Adipocyte (in vitro differentiated cells): ENCODE measurements around the gene IPO4.

ENCODE experiments used
- DNase-seq: peaks from one replicate; pipeline ENCODE4 v3.0.0-alpha.2; 2015; ENCODE audit warnings: low read depth
- H3K27me3 ChIP-seq: replicated peaks from 2 replicates; pipeline ENCODE4 v1.7.0; 2013; ENCODE audit warnings: mild to moderate bottlenecking, low read length, moderate library complexity; ENCODE audit not compliant: control insufficient read depth, insufficient read depth
- H3K36me3 ChIP-seq: 2 replicates; pipeline ENCODE4 v1.7.0; 2013; ENCODE audit warnings: low read length, mild to moderate bottlenecking, moderate library complexity; ENCODE audit not compliant: control insufficient read depth, insufficient read depth, severe bottlenecking
- H3K4me1 ChIP-seq: 2 replicates; pipeline ENCODE4 v1.7.0; 2013; ENCODE audit warnings: mild to moderate bottlenecking, low read length, moderate library complexity; ENCODE audit not compliant: control insufficient read depth, insufficient read depth
- H3K4me3 ChIP-seq: 2 replicates; pipeline ENCODE4 v1.7.0; 2013; ENCODE audit warnings: mild to moderate bottlenecking, low read length, moderate library complexity
- H3K9ac ChIP-seq: 2 replicates; pipeline ENCODE4 v1.7.0; 2013; ENCODE audit warnings: mild to moderate bottlenecking, low read length, moderate library complexity
- H3K9me3 ChIP-seq: 2 replicates; pipeline ENCODE4 v1.7.0; 2013; ENCODE audit warnings: mild to moderate bottlenecking, low read length, moderate library complexity; ENCODE audit not compliant: control insufficient read depth

Gene IPO4

GRCh38 chr14:24187539-24187915 lies 1.1 kb downstream of the IPO4 start:
- DNase-seq: no peak
- Histone ChIP-seq H3K9ac (peak overlapping the region; percentile 92), H3K36me3 (peaks cover 57% of the 10 kb centered on the region), H3K9me3 (no peaks in the 10 kb centered on the region), H3K4me3 (peak overlapping the region; percentile 91), H3K27me3 (no peaks in the 10 kb centered on the region), H3K4me1 (peaks cover 20% of the 10 kb centered on the region)

- peaks cover 57% of the 10 kb centered on the region for H3K36me3 ChIP-seq
- no peaks in the 10 kb centered on the region for H3K27me3 ChIP-seq
- DNase-seq: no peak
- peaks cover 20% of the 10 kb centered on the region for H3K4me1 ChIP-seq
- H3K9ac ChIP-seq: peak overlapping the region; percentile 92
- peak overlapping the region; percentile 91 for H3K4me3 ChIP-seq
- no peaks in the 10 kb centered on the region for H3K9me3 ChIP-seq
These were observed 1.6 kb downstream of the IPO4 start for GRCh38 chr14:24186831-24187538.

GRCh38 chr14:24185741-24186140 lies 2.9 kb downstream of the IPO4 start:
- no peak overlapping the region for H3K4me3 ChIP-seq
- H3K9me3 ChIP-seq: no peaks in the 10 kb centered on the region
- no peak overlapping the region for H3K9ac ChIP-seq
- DNase-seq: no peak
- peaks cover 20% of the 10 kb centered on the region for H3K4me1 ChIP-seq
- H3K36me3 ChIP-seq: peaks cover 66% of the 10 kb centered on the region
- no peaks in the 10 kb centered on the region for H3K27me3 ChIP-seq

DNA sequence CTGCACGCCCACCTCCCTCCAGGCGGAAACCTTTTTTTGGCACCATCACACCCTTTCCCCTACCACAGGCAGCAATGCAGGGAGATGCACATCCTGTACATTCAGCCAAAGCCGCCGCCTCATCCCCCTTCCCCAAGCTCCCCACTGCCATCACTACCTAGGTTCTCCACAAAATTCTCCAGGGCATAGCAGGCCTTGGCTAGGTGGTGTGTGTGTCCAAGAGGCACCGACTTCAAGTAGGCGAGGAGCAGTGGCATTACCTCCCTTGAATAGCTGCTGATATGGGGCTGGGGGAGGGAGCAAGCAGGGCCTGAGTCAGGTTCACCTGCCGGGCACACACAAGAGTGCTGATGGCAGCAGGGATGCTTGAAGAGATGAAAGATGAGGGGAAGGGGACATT lies 3.6 kb downstream of the IPO4 start:
- H3K4me1 ChIP-seq: peaks cover 27% of the 10 kb centered on the region
- DNase-seq: no peak
- no peaks in the 10 kb centered on the region for H3K9me3 ChIP-seq
- peaks cover 71% of the 10 kb centered on the region for H3K36me3 ChIP-seq
- no peak overlapping the region for H3K9ac ChIP-seq
- no peak overlapping the region for H3K4me3 ChIP-seq
- H3K27me3 ChIP-seq: no peaks in the 10 kb centered on the region

DNA sequence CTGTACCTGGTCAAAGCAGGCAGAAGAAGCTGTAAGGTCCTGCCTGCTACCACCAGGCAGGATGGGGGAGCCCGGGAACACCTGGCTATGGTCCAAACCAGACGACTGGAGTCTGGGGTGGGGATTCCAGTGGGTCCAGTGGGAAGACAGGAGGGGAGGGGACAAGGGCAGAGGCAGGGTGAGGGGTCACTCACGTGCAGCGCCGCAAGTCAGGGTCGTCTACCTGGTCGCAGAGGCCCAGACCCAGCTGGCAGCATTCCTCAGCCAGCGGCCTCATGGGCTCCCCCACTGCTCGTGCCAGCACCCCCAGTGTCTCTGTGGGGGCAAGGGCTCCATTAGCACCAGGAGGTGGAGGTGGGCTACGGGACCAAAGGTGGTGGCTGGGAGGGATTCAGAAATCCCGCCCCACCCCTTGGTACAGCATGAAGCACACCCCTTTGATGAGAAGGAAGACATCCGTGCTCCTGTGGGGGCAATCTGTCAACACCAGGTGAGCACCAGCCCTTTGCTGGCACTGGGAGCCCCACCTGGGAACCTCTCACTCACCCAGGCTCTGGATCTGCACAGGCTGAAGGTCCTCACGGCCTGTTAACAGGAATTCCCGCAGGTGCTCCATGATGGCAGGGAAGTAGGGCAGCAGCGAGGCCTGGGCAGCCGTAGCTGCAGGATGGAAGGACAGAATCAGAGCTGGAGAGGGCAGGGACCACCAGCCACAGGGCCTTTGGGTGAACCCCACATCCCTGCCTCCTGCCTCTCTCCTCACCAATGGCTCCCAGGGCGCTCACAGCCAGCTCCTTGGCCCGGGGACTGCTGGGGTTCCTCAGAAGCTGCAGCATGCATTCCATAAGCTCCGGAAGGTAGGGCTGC lies 4.3 kb downstream of the IPO4 start:
- peaks cover 32% of the 10 kb centered on the region for H3K4me1 ChIP-seq
- H3K4me3 ChIP-seq: no peak overlapping the region
- no peak for DNase-seq
- no peak overlapping the region for H3K9ac ChIP-seq
- H3K36me3 ChIP-seq: peaks cover 76% of the 10 kb centered on the region
- H3K27me3 ChIP-seq: no peaks in the 10 kb centered on the region
- H3K9me3 ChIP-seq: no peaks in the 10 kb centered on the region

DNA sequence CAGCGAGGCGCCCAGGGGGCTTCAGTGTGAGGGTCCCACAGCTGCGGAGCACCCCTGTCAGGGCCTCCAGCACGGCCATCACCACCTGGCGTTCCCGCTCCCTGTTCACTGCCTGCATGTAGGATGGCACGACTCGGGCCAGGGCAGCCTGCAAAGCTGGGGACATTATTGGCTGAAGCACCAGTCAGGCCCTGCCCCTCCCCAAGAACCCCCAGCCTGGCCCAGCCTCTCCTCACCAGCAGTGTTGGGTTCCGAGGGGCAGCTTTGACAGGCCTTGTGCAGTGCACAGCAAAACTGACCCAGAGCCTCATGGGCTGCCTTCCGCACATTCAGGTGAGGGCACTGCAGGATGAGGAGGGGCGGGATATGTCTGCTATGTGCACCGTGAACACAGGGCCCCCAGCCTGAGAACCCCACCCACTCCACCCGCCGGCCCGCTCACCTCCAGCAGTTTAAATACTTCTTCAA lies 5.6 kb downstream of the IPO4 start:
- Histone ChIP-seq H3K4me1 (peaks cover 28% of the 10 kb centered on the region), H3K27me3 (no peaks in the 10 kb centered on the region), H3K9me3 (no peaks in the 10 kb centered on the region), H3K36me3 (peaks cover 85% of the 10 kb centered on the region), H3K9ac (no peak overlapping the region), H3K4me3 (no peak overlapping the region)
- DNase-seq: no peak

DNA sequence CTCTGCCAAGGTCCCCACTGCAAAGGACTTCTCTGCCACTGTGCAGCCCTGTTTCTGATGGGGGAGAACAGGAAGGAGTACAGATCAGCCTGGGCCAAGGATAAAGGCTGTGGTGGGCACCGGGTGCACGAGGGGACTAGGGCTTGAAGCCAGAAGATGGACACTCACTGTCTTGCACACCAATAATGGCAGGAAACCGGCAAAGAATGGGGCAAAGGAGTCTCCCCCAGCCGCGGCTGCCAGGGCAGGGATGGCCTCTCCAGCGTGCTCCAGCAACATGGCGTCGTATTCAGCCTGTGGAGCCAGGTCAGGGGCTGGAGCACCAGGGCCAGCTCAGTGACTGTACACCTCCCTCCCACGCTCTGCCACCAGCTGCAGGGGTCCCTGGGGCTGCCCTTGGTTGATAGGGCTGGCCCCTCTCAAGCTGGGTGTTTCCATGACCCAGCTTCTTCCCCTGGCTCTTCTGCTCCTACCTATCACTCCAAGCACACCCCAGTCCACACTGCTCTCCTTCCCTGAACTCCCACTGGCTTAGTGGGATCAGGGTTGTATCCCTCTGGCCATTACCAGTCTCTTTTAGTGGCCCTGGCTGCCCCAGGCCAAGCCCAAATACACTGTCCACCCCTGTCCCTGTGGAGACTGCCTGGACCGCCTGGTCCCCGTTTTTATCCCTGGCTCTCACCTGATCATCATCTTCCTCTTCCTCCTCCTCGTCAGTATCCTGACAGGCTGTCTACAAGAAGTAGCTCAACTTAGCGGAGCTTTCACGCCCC lies 6.3 kb downstream of the IPO4 start:
- no peaks in the 10 kb centered on the region for H3K9me3 ChIP-seq
- H3K9ac ChIP-seq: no peak overlapping the region
- no peak for DNase-seq
- H3K36me3 ChIP-seq: peaks cover 88% of the 10 kb centered on the region
- peaks cover 21% of the 10 kb centered on the region for H3K4me1 ChIP-seq
- no peak overlapping the region for H3K4me3 ChIP-seq
- H3K27me3 ChIP-seq: no peaks in the 10 kb centered on the region

- H3K9me3 ChIP-seq: no peaks in the 10 kb centered on the region
- H3K36me3 ChIP-seq: peaks cover 88% of the 10 kb centered on the region
- H3K4me1 ChIP-seq: peaks cover 16% of the 10 kb centered on the region
- H3K4me3 ChIP-seq: no peak overlapping the region
- DNase-seq: no peak
- H3K27me3 ChIP-seq: no peaks in the 10 kb centered on the region
- no peak overlapping the region for H3K9ac ChIP-seq
These were observed 7.1 kb downstream of the IPO4 start for GRCh38 chr14:24181371-24182077.

- peak overlapping the region; percentile 53 for H3K9ac ChIP-seq
- no peaks in the 10 kb centered on the region for H3K9me3 ChIP-seq
- peak; percentile 59 for DNase-seq
- H3K36me3 ChIP-seq: peaks cover 76% of the 10 kb centered on the region
- no peak overlapping the region for H3K4me3 ChIP-seq
- no peaks in the 10 kb centered on the region for H3K27me3 ChIP-seq
- peaks cover 16% of the 10 kb centered on the region for H3K4me1 ChIP-seq
These were observed 8.4 kb downstream of the IPO4 start for GRCh38 chr14:24179961-24180796.

GRCh38 chr14:24179294-24179960 lies 9.2 kb downstream of the IPO4 start:
- H3K27me3 ChIP-seq: no peaks in the 10 kb centered on the region
- peaks cover 16% of the 10 kb centered on the region for H3K4me1 ChIP-seq
- no peak overlapping the region for H3K4me3 ChIP-seq
- no peaks in the 10 kb centered on the region for H3K9me3 ChIP-seq
- no peak for DNase-seq
- H3K36me3 ChIP-seq: peaks cover 74% of the 10 kb centered on the region
- peak overlapping the region; percentile 53 for H3K9ac ChIP-seq
